Measurements from ENCODE around the gene TNFRSF12A.

Gene TNFRSF12A

GRCh38 chr16:3012246-3012645, 7.9 kb upstream of the TNFRSF12A start:
- CTCF ChIA-PET = interaction anchor here (1.0 to 1.4 kb wide), 3 partner anchors 8 to 117 kb away, joined by 3 to 6 read pairs (median 5); partner anchors contain the start of gene TNFRSF12A
- no peak for TF ChIP-seq CTCF (IDR thresholded peaks at IDR 0.05; ENCODE audit: insufficient read depth, low read length, missing control alignments)
- DNase-seq (ENCODE audit: low read depth, low spot score) = no peak
- no peak overlapping the region for H3K4me3 ChIP-seq (ENCODE audit: low read depth, low read length)
- POLR2A ChIA-PET = interaction anchor here (0.8 to 1.5 kb wide), 2 partner anchors 8 to 18 kb away, joined by 3 to 10 read pairs; partner anchors contain the start of gene TNFRSF12A

GRCh38 chr16:3012828-3013420, 7.2 kb upstream of the TNFRSF12A start, which contains the start of gene CLDN9:
Gene CLDN9, plus strand, starts transcription at chr16:3012923. Its CDS starts 440 bp downstream, at chr16:3013363.
- CTCF ChIA-PET = interaction anchor here (1.1 to 1.4 kb wide), 2 partner anchors 8 to 15 kb away, joined by 5 to 6 read pairs; partner anchors contain the start of gene TNFRSF12A

GRCh38 chr16:3013491-3013951, 6.6 kb upstream of the TNFRSF12A start:
- DNase-seq (ENCODE audit: low read depth, low spot score) = no peak
- no peak for TF ChIP-seq CTCF (IDR thresholded peaks at IDR 0.05; ENCODE audit: insufficient read depth, low read length, missing control alignments)
- CTCF ChIA-PET = no interaction called here
- H3K4me3 ChIP-seq (ENCODE audit: low read depth, low read length) = no peak overlapping the region
- POLR2A ChIA-PET = no interaction called here

More at GRCh38 chr16:3012828-3013420, 7.2 kb upstream of the TNFRSF12A start, which contains the start of gene CLDN9:
- no peak for DNase-seq (ENCODE audit: low read depth, low spot score)
- no peak within 1 kb of the TSS for H3K4me3 ChIP-seq (ENCODE audit: low read depth, low read length)
- POLR2A ChIA-PET = interaction anchor here (0.8 to 1.5 kb wide), 2 partner anchors 8 to 17 kb away, joined by 3 to 10 read pairs; partner anchors contain the start of gene TNFRSF12A
- no peak for TF ChIP-seq CTCF (IDR thresholded peaks at IDR 0.05; ENCODE audit: insufficient read depth, low read length, missing control alignments)

- no peak overlapping the region for H3K4me3 ChIP-seq (ENCODE audit: low read depth, low read length)
- ChIA-PET CTCF (interaction anchor here (1.3 kb wide), 1 partner anchor 31 kb away, joined by 5 read pairs; no protein-coding TSS in a partner anchor), POLR2A (no interaction called here)
- no peak for TF ChIP-seq CTCF (IDR thresholded peaks at IDR 0.05; ENCODE audit: insufficient read depth, low read length, missing control alignments)
- no peak for DNase-seq (ENCODE audit: low read depth, low spot score)
Measured at GRCh38 chr16:3013998-3014690, 6.0 kb upstream of the TNFRSF12A start.

GRCh38 chr16:3014971-3015370, 5.2 kb upstream of the TNFRSF12A start:
- no peak for DNase-seq (ENCODE audit: low read depth, low spot score)
- CTCF ChIA-PET = interaction anchor here (1.3 kb wide), 1 partner anchor 32 kb away, joined by 5 read pairs; no protein-coding TSS in a partner anchor
- H3K4me3 ChIP-seq (ENCODE audit: low read depth, low read length) = no peak overlapping the region
- POLR2A ChIA-PET = no interaction called here
- no peak for TF ChIP-seq CTCF (IDR thresholded peaks at IDR 0.05; ENCODE audit: insufficient read depth, low read length, missing control alignments)

All from AG04449 (cell line).